Keratinocyte (primary cell): ENCODE data around the gene ABCD2.
"Not testable (repeated sequence)": the region's sequence is repeated elsewhere in the genome, so short reads cannot be mapped to it uniquely, and the experiment has no call there.

Source experiments
- CTCF ChIP-seq, 3 experiments: IDR thresholded peaks in 1 of 3; conservative IDR thresholded peaks in 1 of 3; optimal IDR thresholded peaks in 1 of 3; 2 replicates in 2 of 3; 3 replicates in 1 of 3; pipeline versions ENCODE3 to v1.5.1; 2011; ENCODE audit warnings: low read length in 3 of 3, mild to moderate bottlenecking in 3 of 3, moderate library complexity in 2 of 3, control low read depth in 1 of 3, inconsistent platforms in 1 of 3; ENCODE audit not compliant: insufficient read depth in 2 of 3; ENCODE audit errors: extremely low read depth in 1 of 3
- EZH2 ChIP-seq: IDR thresholded peaks from one replicate; pipeline ENCODE4 v1.6.1; 2012; ENCODE audit warnings: inconsistent platforms, mild to moderate bottlenecking, low read length, moderate library complexity

GRCh38 chr12:39601951-39602350 is 17.7 kb downstream of the ABCD2 start:
- TF ChIP-seq EZH2; CTCF (optimal IDR thresholded peaks at IDR 0.05 in 1 of 3, IDR thresholded peaks at IDR 0.05 in 1 of 3, conservative IDR thresholded peaks at IDR 0.05 in 1 of 3; ENCODE audit: extremely low read depth in 1 of 3, insufficient read depth in 2 of 3, low read length in 3 of 3): not testable (repeated sequence)
